GM23338 (cell line): Measurements from ENCODE around the gene DMRT3.

Source experiments
- CREB1 ChIP-seq: fragments of 250-450 bp; sonication (Bioruptor Pico); IDR thresholded peaks from 2 replicates; pipeline ENCODE4 v1.5.0; 2020; ENCODE audit warnings: low read depth, mild to moderate bottlenecking, moderate library complexity
- EZH2 ChIP-seq: fragments of 200-600 bp; sonication (generic); IDR thresholded peaks from one replicate; pipeline ENCODE4 v1.8.0; 2017; ENCODE audit warnings: antibody characterized with exemption, mild to moderate bottlenecking, low read depth; ENCODE audit not compliant: unreplicated experiment
- EZH2phosphoT487 ChIP-seq: fragments of 200-600 bp; sonication (generic); IDR thresholded peaks from one replicate; pipeline ENCODE4 v1.8.1; 2018; ENCODE audit warnings: antibody characterized with exemption; ENCODE audit not compliant: unreplicated experiment
- JUNB ChIP-seq: IDR thresholded peaks from one replicate; pipeline ENCODE4 v1.6.1; 2016; ENCODE audit warnings: antibody characterized with exemption; ENCODE audit not compliant: unreplicated experiment
- NANOG ChIP-seq: IDR thresholded peaks from 2 replicates; pipeline ENCODE4 v1.6.1; 2016; ENCODE audit warnings: antibody characterized with exemption, borderline replicate concordance
- POLR2AphosphoS5 ChIP-seq: IDR thresholded peaks from 2 replicates; pipeline ENCODE4 v1.6.1; 2016; ENCODE audit warnings: antibody characterized with exemption, low read depth
- ZNF462 ChIP-seq: fragments of 250-450 bp; sonication (Bioruptor Pico); IDR thresholded peaks from 2 replicates; pipeline ENCODE4 v1.5.0; 2020; ENCODE audit warnings: mild to moderate bottlenecking, moderate library complexity
- TF ChIP-seq, protein P1 (sequence below), 2 experiments: fragments of 200-600 bp in 1 of 2; sonication (generic) in 1 of 2; conservative IDR thresholded peaks; 2 replicates each; pipeline versions ENCODE4 v1.5.1 to v1.6.1; 2016 to 2017; ENCODE audit warnings: antibody characterized with exemption in 2 of 2, low read depth in 2 of 2, mild to moderate bottlenecking in 2 of 2, moderate library complexity in 1 of 2
- TF ChIP-seq, protein P2 (sequence below): IDR thresholded peaks from one replicate; pipeline ENCODE4 v1.6.1; 2018; ENCODE audit warnings: antibody characterized with exemption; ENCODE audit not compliant: unreplicated experiment
- TF ChIP-seq, protein P3 (sequence below): IDR thresholded peaks from 2 replicates; pipeline ENCODE4 v1.6.1; 2016; ENCODE audit warnings: antibody characterized with exemption

GRCh38 chr9:1024112-1024511, 47.7 kb downstream of the DMRT3 start:
- TF ChIP-seq, protein P1, sequence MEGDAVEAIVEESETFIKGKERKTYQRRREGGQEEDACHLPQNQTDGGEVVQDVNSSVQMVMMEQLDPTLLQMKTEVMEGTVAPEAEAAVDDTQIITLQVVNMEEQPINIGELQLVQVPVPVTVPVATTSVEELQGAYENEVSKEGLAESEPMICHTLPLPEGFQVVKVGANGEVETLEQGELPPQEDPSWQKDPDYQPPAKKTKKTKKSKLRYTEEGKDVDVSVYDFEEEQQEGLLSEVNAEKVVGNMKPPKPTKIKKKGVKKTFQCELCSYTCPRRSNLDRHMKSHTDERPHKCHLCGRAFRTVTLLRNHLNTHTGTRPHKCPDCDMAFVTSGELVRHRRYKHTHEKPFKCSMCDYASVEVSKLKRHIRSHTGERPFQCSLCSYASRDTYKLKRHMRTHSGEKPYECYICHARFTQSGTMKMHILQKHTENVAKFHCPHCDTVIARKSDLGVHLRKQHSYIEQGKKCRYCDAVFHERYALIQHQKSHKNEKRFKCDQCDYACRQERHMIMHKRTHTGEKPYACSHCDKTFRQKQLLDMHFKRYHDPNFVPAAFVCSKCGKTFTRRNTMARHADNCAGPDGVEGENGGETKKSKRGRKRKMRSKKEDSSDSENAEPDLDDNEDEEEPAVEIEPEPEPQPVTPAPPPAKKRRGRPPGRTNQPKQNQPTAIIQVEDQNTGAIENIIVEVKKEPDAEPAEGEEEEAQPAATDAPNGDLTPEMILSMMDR (conservative IDR thresholded peaks at IDR 0.05; ENCODE audit: low read depth in 2 of 2) = no peak
- TF ChIP-seq EZH2phosphoT487 (no peak), EZH2 (no peak), POLR2AphosphoS5 (no peak), ZNF462 (CRISPR knock-in tag) (no peak), NANOG (no peak), CREB1 (CRISPR knock-in tag) (no peak), JUNB (no peak)
- TF ChIP-seq, protein P2, sequence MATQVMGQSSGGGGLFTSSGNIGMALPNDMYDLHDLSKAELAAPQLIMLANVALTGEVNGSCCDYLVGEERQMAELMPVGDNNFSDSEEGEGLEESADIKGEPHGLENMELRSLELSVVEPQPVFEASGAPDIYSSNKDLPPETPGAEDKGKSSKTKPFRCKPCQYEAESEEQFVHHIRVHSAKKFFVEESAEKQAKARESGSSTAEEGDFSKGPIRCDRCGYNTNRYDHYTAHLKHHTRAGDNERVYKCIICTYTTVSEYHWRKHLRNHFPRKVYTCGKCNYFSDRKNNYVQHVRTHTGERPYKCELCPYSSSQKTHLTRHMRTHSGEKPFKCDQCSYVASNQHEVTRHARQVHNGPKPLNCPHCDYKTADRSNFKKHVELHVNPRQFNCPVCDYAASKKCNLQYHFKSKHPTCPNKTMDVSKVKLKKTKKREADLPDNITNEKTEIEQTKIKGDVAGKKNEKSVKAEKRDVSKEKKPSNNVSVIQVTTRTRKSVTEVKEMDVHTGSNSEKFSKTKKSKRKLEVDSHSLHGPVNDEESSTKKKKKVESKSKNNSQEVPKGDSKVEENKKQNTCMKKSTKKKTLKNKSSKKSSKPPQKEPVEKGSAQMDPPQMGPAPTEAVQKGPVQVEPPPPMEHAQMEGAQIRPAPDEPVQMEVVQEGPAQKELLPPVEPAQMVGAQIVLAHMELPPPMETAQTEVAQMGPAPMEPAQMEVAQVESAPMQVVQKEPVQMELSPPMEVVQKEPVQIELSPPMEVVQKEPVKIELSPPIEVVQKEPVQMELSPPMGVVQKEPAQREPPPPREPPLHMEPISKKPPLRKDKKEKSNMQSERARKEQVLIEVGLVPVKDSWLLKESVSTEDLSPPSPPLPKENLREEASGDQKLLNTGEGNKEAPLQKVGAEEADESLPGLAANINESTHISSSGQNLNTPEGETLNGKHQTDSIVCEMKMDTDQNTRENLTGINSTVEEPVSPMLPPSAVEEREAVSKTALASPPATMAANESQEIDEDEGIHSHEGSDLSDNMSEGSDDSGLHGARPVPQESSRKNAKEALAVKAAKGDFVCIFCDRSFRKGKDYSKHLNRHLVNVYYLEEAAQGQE = no peak
- TF ChIP-seq, protein P3, sequence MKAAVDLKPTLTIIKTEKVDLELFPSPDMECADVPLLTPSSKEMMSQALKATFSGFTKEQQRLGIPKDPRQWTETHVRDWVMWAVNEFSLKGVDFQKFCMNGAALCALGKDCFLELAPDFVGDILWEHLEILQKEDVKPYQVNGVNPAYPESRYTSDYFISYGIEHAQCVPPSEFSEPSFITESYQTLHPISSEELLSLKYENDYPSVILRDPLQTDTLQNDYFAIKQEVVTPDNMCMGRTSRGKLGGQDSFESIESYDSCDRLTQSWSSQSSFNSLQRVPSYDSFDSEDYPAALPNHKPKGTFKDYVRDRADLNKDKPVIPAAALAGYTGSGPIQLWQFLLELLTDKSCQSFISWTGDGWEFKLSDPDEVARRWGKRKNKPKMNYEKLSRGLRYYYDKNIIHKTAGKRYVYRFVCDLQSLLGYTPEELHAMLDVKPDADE = no peak
